ENCODE results near the gene NHSL1.
A peak's percentile ranks its signal among the peaks of the same experiment; 100 is the strongest.

The NHSL1 gene

DNA sequence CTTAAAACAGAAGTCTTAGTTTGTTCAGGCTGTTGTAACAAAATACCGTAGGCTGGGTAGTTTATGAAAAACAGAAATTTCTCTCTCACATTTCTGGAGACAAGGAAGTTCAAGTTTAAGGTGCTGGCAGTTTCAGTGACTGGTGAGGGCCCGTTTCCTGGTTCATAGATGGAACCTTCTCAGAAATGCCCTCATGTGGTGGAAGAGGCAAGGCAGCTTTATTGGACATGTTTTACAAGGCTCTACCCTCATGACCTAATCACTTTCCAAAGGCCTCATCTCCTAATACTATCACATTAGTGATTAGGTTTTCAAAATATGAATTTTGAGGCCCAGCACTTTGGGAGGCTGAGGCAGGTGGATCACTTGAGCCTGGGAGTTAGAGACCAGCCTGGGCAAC lies 92.9 kb downstream of the NHSL1 start:
- Histone ChIP-seq H2AFZ (ENCODE audit: low read depth, low read length) (no peak overlapping the region), H3K27ac (ENCODE audit: low read length) (no peak overlapping the region), H4K20me1 (ENCODE audit: insufficient read depth, low read length) (no peaks in the 10 kb centered on the region), H3K36me3 (ENCODE audit: insufficient read depth, low read length) (no peaks in the 10 kb centered on the region), H3K9ac (ENCODE audit: low read depth, low read length) (no peak overlapping the region), H3K4me3 (ENCODE audit: low read depth in 1 of 2, low read length in 2 of 2) (no peak overlapping the region), H3K4me1 (ENCODE audit: insufficient read depth, low read length) (peaks cover 16% of the 10 kb centered on the region), H3K27me3 (ENCODE audit: insufficient read depth, low read length, poor library complexity) (peaks cover 16% of the 10 kb centered on the region), H3K79me2 (ENCODE audit: insufficient read depth, low read length) (no peaks in the 10 kb centered on the region), H3K9me3 (ENCODE audit: insufficient read depth, low read length, severe bottlenecking) (no peaks in the 10 kb centered on the region), H3K4me2 (ENCODE audit: insufficient read depth, low read length) (no peak overlapping the region)
- DNase-seq = no peak
- TF ChIP-seq, protein P1, sequence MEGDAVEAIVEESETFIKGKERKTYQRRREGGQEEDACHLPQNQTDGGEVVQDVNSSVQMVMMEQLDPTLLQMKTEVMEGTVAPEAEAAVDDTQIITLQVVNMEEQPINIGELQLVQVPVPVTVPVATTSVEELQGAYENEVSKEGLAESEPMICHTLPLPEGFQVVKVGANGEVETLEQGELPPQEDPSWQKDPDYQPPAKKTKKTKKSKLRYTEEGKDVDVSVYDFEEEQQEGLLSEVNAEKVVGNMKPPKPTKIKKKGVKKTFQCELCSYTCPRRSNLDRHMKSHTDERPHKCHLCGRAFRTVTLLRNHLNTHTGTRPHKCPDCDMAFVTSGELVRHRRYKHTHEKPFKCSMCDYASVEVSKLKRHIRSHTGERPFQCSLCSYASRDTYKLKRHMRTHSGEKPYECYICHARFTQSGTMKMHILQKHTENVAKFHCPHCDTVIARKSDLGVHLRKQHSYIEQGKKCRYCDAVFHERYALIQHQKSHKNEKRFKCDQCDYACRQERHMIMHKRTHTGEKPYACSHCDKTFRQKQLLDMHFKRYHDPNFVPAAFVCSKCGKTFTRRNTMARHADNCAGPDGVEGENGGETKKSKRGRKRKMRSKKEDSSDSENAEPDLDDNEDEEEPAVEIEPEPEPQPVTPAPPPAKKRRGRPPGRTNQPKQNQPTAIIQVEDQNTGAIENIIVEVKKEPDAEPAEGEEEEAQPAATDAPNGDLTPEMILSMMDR (IDR thresholded peaks at IDR 0.05; ENCODE audit: borderline replicate concordance, extremely low read depth, low read length, poor library complexity, severe bottlenecking) = no peak
- TF ChIP-seq EZH2 (IDR thresholded peaks at IDR 0.05; ENCODE audit: borderline replicate concordance, low read depth, low read length, severe bottlenecking) = no peak
- ATAC-seq (ENCODE audit: insufficient read depth, low read depth) = no peak

DNA sequence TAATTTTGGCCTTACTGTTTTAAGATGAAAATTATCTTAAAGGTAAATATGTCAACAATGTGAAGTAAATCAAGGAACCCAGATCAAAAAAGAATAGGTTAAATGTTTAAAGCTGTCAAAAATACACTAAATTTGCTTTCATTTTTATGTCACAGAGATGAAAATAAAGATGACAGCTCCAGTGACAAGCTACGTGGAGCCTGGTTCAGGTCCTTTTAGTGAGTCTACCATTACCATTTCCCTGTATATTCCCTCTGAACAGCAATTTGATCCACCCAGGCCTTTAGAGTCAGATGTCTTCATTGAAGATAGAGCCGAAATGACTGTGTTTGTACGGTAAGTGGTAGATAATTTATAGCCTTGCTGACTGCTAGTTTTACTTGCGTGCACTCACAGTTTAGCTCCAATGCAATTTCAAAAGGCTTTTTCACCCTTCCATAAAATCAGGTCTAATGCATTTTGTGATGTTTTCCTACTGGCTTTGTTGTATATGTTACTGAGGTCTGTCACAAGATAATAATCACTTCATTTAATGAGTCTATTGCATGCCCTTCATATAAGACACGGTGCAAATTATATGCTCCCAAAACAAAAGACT lies 93.4 kb downstream of the NHSL1 start:
- DNase-seq = no peak
- Histone ChIP-seq H3K36me3 (ENCODE audit: insufficient read depth, low read length) (no peaks in the 10 kb centered on the region), H2AFZ (ENCODE audit: low read depth, low read length) (no peak overlapping the region), H3K27ac (ENCODE audit: low read length) (no peak overlapping the region), H3K9me3 (ENCODE audit: insufficient read depth, low read length, severe bottlenecking) (no peaks in the 10 kb centered on the region), H4K20me1 (ENCODE audit: insufficient read depth, low read length) (no peaks in the 10 kb centered on the region), H3K4me2 (ENCODE audit: insufficient read depth, low read length) (no peak overlapping the region), H3K79me2 (ENCODE audit: insufficient read depth, low read length) (no peaks in the 10 kb centered on the region), H3K27me3 (ENCODE audit: insufficient read depth, low read length, poor library complexity) (peaks cover 17% of the 10 kb centered on the region), H3K9ac (ENCODE audit: low read depth, low read length) (no peak overlapping the region), H3K4me1 (ENCODE audit: insufficient read depth, low read length) (peaks cover 16% of the 10 kb centered on the region), H3K4me3 (ENCODE audit: low read depth in 1 of 2, low read length in 2 of 2) (no peak overlapping the region)
- ATAC-seq (ENCODE audit: insufficient read depth, low read depth) = no peak
- no peak for TF ChIP-seq EZH2 (IDR thresholded peaks at IDR 0.05; ENCODE audit: borderline replicate concordance, low read depth, low read length, severe bottlenecking)
- TF ChIP-seq, protein P1 (IDR thresholded peaks at IDR 0.05; ENCODE audit: borderline replicate concordance, extremely low read depth, low read length, poor library complexity, severe bottlenecking) = no peak

DNA sequence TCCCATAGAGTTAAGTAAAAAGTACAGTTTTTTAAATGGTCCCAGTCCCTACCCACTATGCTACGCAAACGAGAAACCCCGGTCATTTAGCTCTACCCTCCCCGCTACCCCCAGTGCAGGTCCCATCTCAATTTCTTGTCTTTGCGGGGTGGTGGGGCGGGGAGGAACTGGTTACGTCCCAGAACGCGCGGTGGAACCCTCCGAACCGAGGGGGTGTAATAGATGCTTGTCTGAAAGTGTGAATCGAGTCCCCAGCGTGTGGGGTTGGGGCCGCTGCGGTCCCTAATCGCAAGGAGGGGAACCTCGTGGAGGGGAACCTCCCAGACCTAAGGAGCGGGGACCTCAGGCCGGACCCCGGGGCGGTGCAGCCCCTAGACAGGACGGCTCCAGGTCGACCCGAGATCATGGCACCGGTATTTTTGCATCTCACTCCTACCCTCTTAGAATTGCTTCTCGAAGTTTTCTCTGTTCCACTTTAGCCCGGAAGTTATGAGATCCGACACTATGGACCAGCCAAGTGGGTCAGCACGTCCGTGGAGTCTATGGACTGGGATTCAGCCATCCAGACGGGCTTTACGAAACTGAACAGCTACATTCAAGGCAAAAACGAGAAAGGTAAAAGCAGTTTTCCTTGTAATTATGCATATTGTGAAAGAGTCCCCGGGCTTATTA lies 94.5 kb downstream of the NHSL1 start:
- Histone ChIP-seq H4K20me1 (ENCODE audit: insufficient read depth, low read length) (no peaks in the 10 kb centered on the region), H3K9me3 (ENCODE audit: insufficient read depth, low read length, severe bottlenecking) (no peaks in the 10 kb centered on the region), H3K9ac (ENCODE audit: low read depth, low read length) (peak overlapping the region; percentile 64; the same call in 1 of the 2 replicates), H3K36me3 (ENCODE audit: insufficient read depth, low read length) (no peaks in the 10 kb centered on the region), H3K79me2 (ENCODE audit: insufficient read depth, low read length) (no peaks in the 10 kb centered on the region), H3K4me1 (ENCODE audit: insufficient read depth, low read length) (peaks cover 16% of the 10 kb centered on the region), H3K4me3 (ENCODE audit: low read depth in 1 of 2, low read length in 2 of 2) (peak overlapping the region in 1 of 2 experiments; percentile 88; a peak in 1 of 4 replicates), H3K4me2 (ENCODE audit: insufficient read depth, low read length) (peak overlapping the region; percentile 99), H2AFZ (ENCODE audit: low read depth, low read length) (peak overlapping the region; percentile 96), H3K27me3 (ENCODE audit: insufficient read depth, low read length, poor library complexity) (peaks cover 20% of the 10 kb centered on the region), H3K27ac (ENCODE audit: low read length) (no peak overlapping the region)
- ATAC-seq (ENCODE audit: insufficient read depth, low read depth) (no peak), DNase-seq (no peak)
- TF ChIP-seq, protein P1 (IDR thresholded peaks at IDR 0.05; ENCODE audit: borderline replicate concordance, extremely low read depth, low read length, poor library complexity, severe bottlenecking) = no peak
- TF ChIP-seq EZH2 (IDR thresholded peaks at IDR 0.05; ENCODE audit: borderline replicate concordance, low read depth, low read length, severe bottlenecking) = no peak
